Measurements from ENCODE around the gene TRIM67. TPM values are rescaled to one million over a fixed set of nuclear protein-coding genes. Genes with fewer than 3 reads are reported as not detected.
"Not testable (repeated sequence)": the region's sequence is repeated elsewhere in the genome, so short reads cannot be mapped to it uniquely, and the experiment has no call there.

Gene TRIM67
- not detected for total RNA-seq

DNA sequence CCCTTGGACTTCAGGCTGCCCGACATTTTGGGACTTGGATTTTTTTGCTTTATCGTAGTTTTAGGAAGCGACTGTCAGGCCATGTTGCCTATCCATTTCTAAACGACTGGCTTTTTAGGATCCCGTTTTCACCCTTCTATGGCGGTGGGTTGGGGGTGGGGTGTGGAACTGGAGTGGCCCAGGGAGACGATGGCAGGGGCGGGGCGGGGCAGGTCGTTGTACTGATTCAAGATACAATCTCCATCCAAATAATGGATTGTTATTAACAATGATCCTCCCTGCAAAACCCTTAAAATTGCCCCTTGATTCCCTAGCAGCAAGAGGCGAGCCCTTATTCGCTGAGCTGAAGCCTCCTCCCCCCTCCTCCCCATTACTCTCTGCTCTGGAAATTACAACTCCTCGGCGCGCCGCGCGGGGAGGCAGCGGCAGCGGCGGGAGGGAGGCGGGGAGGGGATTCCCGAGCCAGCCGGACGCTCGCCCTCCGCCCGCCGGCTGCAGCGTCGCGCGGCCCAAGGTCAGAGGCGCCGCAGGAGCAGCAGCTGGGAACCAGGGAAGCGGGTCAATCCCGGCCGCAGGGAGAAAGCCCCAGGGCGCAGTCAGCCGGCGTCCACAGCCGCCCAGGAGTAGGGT, at the start of gene TRIM67:
Gene TRIM67 (plus strand): TSS at position 392 of the 630 bp plus-strand sequence. CDS start 912 bp downstream, outside the sequence.
- peaks cover 5% of the 10 kb centered on the region for H3K4me1 Mint-ChIP-seq
- H3K27me3 Mint-ChIP-seq, result peaks cover 68% of the 10 kb centered on the region
- no peaks in the 10 kb centered on the region for H3K36me3 Mint-ChIP-seq (ENCODE audit: low read depth)
- H3K4me3 Mint-ChIP-seq, result no peak within 1 kb of the TSS
- CTCF ChIA-PET, result interaction anchor here (1.8 kb wide), 1 partner anchor 8 kb away, joined by 5 read pairs; no protein-coding TSS in a partner anchor
- peak within 1 kb of the TSS; percentile 25 for H3K27ac Mint-ChIP-seq
- POLR2A ChIA-PET, result no interaction called here
- H3K9me3 Mint-ChIP-seq, result no peaks in the 10 kb centered on the region
- DNase-seq, result no peak

DNA sequence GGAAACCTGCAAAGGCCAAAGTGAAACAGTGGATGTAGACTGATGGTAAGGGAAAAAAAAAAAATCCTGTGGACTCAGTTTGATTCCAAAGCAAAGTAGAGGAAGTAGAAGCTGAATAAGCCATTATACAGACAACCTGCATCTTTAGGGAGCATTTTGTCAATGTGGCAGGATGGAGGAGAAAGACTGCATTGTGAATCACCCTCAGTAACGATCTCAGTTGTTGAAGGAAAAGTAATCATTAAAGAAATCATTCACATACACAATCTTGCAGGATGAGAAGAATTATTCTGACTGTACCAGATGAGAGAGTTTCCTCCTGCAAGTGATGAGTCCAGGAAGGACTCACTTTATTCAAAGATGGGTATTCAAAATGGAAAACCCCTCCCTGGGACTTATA, 45.1 kb upstream of the TRIM67 start:
- ChIA-PET CTCF (no interaction called here), POLR2A (no interaction called here)
- no peak overlapping the region for H3K4me3 Mint-ChIP-seq
- H3K36me3 Mint-ChIP-seq (ENCODE audit: low read depth), result no peaks in the 10 kb centered on the region
- DNase-seq, result no peak
- H3K27me3 Mint-ChIP-seq, result peaks cover 40% of the 10 kb centered on the region
- no peak overlapping the region for H3K27ac Mint-ChIP-seq
- H3K9me3 Mint-ChIP-seq, result peaks cover 8% of the 10 kb centered on the region
- H3K4me1 Mint-ChIP-seq, result no peaks in the 10 kb centered on the region

DNA sequence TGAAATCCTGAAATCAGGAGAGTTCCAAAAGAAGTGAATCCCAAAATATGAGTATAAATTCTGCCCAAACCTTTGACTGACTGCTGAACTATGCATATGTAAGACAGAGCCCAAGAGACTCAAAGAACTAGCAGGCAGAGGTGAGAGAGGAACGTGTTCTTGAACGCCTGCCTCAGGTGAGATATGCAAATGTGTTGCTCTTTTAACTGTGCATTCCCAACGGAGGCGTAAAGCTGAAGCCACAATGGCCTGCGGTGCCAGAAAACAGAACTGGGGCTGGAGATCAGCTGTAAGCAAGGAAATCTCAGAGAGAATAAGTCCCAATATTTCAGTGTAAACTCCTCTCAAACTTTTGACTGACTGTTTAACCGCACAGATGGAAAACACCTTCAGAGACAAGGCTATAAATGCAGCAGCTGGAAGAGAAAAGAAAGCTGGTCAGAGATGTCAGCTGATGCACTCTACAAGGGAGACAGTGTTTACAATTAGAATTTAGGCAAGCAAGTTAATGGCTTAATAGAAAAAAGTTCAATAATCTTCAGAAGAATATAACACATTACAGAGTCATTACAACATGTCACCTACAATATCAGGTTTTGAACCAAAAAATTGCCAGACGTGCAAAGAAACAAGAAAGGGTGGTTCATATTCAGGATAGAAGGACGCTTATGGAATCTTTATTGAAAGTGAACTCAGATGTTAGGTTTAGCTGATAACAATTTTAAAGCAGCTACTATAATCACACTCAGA, 43.0 kb upstream of the TRIM67 start:
- ChIA-PET POLR2A (no interaction called here), CTCF (no interaction called here)
- Mint-ChIP-seq H3K27ac (no peak overlapping the region), H3K9me3 (peaks cover 5% of the 10 kb centered on the region), H3K4me1 (no peaks in the 10 kb centered on the region), H3K36me3 (ENCODE audit: low read depth) (no peaks in the 10 kb centered on the region), H3K27me3 (peaks cover 23% of the 10 kb centered on the region), H3K4me3 (no peak overlapping the region)
- DNase-seq, result no peak

GRCh38 chr1:231121533-231121932, 40.3 kb upstream of the TRIM67 start:
- Mint-ChIP-seq H3K36me3 (ENCODE audit: low read depth) (no peaks in the 10 kb centered on the region), H3K4me3 (no peak overlapping the region), H3K4me1 (no peaks in the 10 kb centered on the region), H3K27ac (no peak overlapping the region), H3K9me3 (peaks cover 5% of the 10 kb centered on the region), H3K27me3 (peaks cover 15% of the 10 kb centered on the region)
- no peak for DNase-seq
- ChIA-PET CTCF (no interaction called here), POLR2A (no interaction called here)

DNA sequence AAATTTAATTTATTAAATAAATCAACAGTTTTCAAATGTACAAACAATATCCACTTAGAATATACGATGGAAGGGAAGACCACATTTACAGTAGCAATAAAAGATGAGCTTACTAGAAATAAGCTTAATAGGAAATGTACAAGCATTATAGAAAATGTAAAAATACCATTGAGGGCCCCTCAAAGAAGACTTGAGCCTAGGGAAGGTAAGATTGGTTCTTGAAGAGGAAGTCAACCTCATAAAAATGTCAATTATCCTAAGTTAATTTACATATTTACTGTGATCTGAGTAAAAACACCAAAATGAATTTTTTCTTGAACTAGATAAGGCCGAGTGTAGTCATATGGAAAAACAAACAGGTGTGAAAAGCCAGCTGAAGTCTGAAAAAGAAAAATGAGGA, 39.7 kb upstream of the TRIM67 start:
- CTCF ChIA-PET, result no interaction called here
- H3K4me3 Mint-ChIP-seq, result no peak overlapping the region
- POLR2A ChIA-PET, result no interaction called here
- H3K4me1 Mint-ChIP-seq, result no peaks in the 10 kb centered on the region
- no peak overlapping the region for H3K27ac Mint-ChIP-seq
- no peaks in the 10 kb centered on the region for H3K36me3 Mint-ChIP-seq (ENCODE audit: low read depth)
- no peak for DNase-seq
- H3K9me3 Mint-ChIP-seq, result peaks cover 7% of the 10 kb centered on the region
- H3K27me3 Mint-ChIP-seq, result peaks cover 15% of the 10 kb centered on the region

DNA sequence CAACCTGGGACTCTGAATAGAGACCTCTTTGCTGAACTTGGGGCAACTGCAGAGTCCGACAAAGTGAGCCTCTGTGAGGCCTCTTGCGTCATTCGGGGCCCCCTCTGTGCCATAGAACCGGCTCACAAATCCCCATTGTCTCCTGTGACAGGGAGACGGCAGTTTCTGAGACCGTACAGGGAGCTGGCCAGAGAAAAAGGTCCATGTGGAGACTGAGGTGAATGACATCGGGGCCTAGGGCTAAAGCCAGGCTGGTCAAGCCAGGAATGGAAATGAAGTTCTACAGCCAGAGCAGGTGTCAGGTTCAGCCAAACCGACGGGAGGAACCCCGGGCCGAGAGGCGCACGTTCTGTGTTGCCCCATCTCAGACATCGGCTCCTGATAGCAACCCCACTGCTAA, 37.1 kb upstream of the TRIM67 start:
- Mint-ChIP-seq H3K9me3 (peaks cover 4% of the 10 kb centered on the region), H3K36me3 (ENCODE audit: low read depth) (no peaks in the 10 kb centered on the region), H3K27ac (no peak overlapping the region), H3K4me3 (no peak overlapping the region), H3K4me1 (no peaks in the 10 kb centered on the region), H3K27me3 (peaks cover 7% of the 10 kb centered on the region)
- POLR2A ChIA-PET, result no interaction called here
- no peak for DNase-seq
- CTCF ChIA-PET, result no interaction called here

GRCh38 chr1:231125972-231126580, 35.8 kb upstream of the TRIM67 start:
- Mint-ChIP-seq H3K4me1 (no peaks in the 10 kb centered on the region), H3K36me3 (ENCODE audit: low read depth) (no peaks in the 10 kb centered on the region), H3K9me3 (peaks cover 4% of the 10 kb centered on the region), H3K27ac (no peak overlapping the region), H3K4me3 (no peak overlapping the region), H3K27me3 (peaks cover 2% of the 10 kb centered on the region)
- no peak for DNase-seq
- ChIA-PET POLR2A (no interaction called here), CTCF (no interaction called here)

DNA sequence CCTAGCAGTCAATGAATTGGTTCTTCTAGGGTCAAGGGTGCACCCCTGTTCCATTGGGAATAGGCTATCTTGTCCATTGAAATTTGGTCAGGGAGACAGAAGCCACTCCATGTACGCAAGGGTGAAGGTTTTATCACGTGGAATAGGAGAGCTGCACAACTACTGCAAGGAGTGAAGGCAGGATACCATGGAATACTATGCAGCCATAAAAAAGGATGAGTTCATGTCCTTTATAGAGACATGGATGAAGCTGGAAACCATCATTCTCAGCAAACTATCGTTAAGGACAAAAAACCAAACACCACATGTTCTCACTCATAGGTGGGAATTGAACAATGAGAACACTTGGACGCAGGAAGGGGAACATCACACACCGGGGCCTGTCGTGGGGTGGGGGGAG, 34.8 kb upstream of the TRIM67 start:
- H3K4me3 Mint-ChIP-seq; DNase-seq; H3K27ac Mint-ChIP-seq; CTCF ChIA-PET; H3K27me3 Mint-ChIP-seq; H3K36me3 Mint-ChIP-seq (ENCODE audit: low read depth); H3K9me3 Mint-ChIP-seq; POLR2A ChIA-PET; H3K4me1 Mint-ChIP-seq: not testable (repeated sequence)

- H3K27me3 Mint-ChIP-seq; H3K9me3 Mint-ChIP-seq; CTCF ChIA-PET; H3K36me3 Mint-ChIP-seq (ENCODE audit: low read depth); H3K27ac Mint-ChIP-seq; DNase-seq; H3K4me3 Mint-ChIP-seq; POLR2A ChIA-PET; H3K4me1 Mint-ChIP-seq: not testable (repeated sequence)
Observed at GRCh38 chr1:231128471-231128870, 33.4 kb upstream of the TRIM67 start.

- H3K36me3 Mint-ChIP-seq (ENCODE audit: low read depth), result no peaks in the 10 kb centered on the region
- H3K27me3 Mint-ChIP-seq, result no peaks in the 10 kb centered on the region
- no peaks in the 10 kb centered on the region for H3K4me1 Mint-ChIP-seq
- CTCF ChIA-PET, result no interaction called here
- peaks cover 4% of the 10 kb centered on the region for H3K9me3 Mint-ChIP-seq
- DNase-seq, result no peak
- POLR2A ChIA-PET, result no interaction called here
- peak overlapping the region; percentile 2 for H3K27ac Mint-ChIP-seq
- no peak overlapping the region for H3K4me3 Mint-ChIP-seq
Observed at GRCh38 chr1:231130544-231130943, 31.3 kb upstream of the TRIM67 start.

GRCh38 chr1:231132591-231132990, 29.3 kb upstream of the TRIM67 start:
- H3K27ac Mint-ChIP-seq; H3K4me1 Mint-ChIP-seq; H3K9me3 Mint-ChIP-seq; POLR2A ChIA-PET; H3K36me3 Mint-ChIP-seq (ENCODE audit: low read depth); H3K4me3 Mint-ChIP-seq; H3K27me3 Mint-ChIP-seq; DNase-seq; CTCF ChIA-PET: not testable (repeated sequence)

DNA sequence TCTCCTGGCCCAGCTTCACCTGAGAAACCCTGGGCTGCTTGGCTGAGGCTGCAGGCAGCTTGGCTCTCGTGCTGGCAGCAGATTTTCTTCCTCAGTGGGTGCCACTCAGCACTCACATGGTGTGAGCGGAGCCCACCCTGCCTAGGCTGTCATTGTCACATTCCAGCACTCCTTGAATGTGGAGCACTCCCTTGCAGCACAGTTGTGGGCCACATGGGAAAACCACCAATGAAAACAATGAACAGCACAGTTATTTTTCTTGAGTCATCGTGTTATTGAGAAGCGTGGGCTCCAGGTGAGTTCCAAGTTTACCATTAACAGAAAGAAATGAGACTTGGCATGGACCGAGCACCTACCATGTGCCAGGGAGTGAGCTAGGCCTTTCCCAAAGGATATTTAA, 27.2 kb upstream of the TRIM67 start:
- no peak overlapping the region for H3K4me3 Mint-ChIP-seq
- H3K4me1 Mint-ChIP-seq, result peaks cover 5% of the 10 kb centered on the region
- CTCF ChIA-PET, result no interaction called here
- DNase-seq, result no peak
- no peak overlapping the region for H3K27ac Mint-ChIP-seq
- peaks cover 5% of the 10 kb centered on the region for H3K27me3 Mint-ChIP-seq
- POLR2A ChIA-PET, result no interaction called here
- no peaks in the 10 kb centered on the region for H3K36me3 Mint-ChIP-seq (ENCODE audit: low read depth)
- H3K9me3 Mint-ChIP-seq, result no peaks in the 10 kb centered on the region

DNA sequence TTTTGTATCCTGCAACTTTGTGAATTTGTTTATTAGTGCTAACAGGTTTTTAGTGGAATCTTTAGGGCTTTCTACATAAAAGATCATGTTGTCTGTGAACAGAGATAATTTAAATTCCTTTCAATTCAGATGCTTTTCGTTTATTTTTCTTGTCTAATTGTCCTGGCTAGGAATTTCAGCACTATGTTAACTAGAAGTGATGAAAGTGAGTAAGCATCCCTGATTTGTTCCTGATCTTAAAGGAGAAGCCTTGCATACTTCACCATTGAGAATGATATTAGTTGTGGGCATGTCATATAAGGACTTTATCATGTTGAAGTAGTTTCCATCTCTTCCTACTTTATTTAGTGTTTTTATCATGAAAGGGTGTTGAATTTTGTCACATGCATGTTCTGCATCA, 23.6 kb upstream of the TRIM67 start:
- Mint-ChIP-seq H3K27me3 (peaks cover 17% of the 10 kb centered on the region), H3K9me3 (no peaks in the 10 kb centered on the region), H3K4me3 (no peak overlapping the region), H3K4me1 (peaks cover 5% of the 10 kb centered on the region), H3K36me3 (ENCODE audit: low read depth) (no peaks in the 10 kb centered on the region), H3K27ac (no peak overlapping the region)
- no peak for DNase-seq
- POLR2A ChIA-PET, result no interaction called here
- CTCF ChIA-PET, result interaction anchor here (0.6 kb wide), 1 partner anchor 763 kb away, joined by 3 read pairs; no protein-coding TSS in a partner anchor

All from activated CD4-positive, alpha-beta T cell treated with anti-CD3 and anti-CD28 coated beads, Interleukin-2, amount 10 ng/mL, durations not matched to agents 7 days and 5 days (primary cell).